Hematopoietic multipotent progenitor cell (in vitro differentiated cells): ENCODE measurements around the gene EGLN3. TPM values are rescaled to one million over a fixed set of nuclear protein-coding genes. Genes with fewer than 3 reads are reported as not detected.
A peak's percentile ranks its signal among the peaks of the same experiment; 100 is the strongest.
"Not testable (repeated sequence)": the region's sequence is repeated elsewhere in the genome, so short reads cannot be mapped to it uniquely, and the experiment has no call there.

ENCODE experiments used
- DNase-seq, 3 donors: peaks; one replicate each; pipeline ENCODE4 v3.0.0-alpha.2; 2011 to 2015; ENCODE audit warnings: low read depth in 2 of 3, low spot score in 2 of 3
- total RNA-seq: library from RNA; depleted of rRNA; stranded (reverse); fragments of >200 nt; gene quantifications from one replicate; pipeline ENCODE4 v1.2.3, GENCODE V29; 2012

The EGLN3 gene
- total RNA-seq, 1 donor, result 9.4 TPM

DNA sequence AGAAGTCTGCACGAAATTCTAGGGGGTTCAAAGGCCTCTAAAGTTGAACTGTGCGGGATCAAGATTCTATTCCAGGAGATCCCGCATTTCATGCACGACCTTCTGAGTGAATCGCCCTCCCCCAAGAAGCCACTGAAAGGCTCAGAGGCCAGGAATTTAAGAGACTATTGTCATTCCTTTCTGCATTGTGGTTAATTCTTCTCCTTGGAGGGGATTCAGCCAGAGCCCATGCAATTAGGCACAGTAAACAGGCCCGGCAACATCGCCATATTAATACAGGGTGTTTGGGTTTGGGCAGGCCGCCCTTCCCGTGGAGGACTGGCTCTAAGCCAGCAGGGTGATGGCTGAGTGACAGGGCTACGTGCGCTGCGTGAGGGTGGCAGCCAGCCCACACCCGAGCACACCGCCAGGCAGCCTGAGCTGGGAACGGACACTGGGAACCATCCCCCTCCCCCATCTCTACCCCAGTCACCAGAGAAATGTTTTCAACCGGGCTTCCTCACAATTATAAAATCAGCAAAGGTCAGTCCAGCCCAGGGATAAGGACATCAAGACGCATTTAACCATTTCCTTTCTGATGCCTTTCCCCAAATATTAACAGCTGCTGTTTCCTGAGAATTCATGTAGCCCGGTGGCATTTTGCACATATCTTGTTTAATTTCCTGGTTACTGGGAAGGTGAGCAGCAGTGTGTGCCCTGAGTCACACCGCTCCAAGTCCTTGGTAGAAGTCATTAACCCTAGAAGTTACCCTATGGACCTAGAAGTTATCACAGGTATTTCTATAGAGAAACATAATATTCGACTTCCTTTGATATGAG lies 12.5 kb downstream of the EGLN3 start:
- DNase-seq, result peak in 2 of 3 donors; percentile 44 to 64

DNA sequence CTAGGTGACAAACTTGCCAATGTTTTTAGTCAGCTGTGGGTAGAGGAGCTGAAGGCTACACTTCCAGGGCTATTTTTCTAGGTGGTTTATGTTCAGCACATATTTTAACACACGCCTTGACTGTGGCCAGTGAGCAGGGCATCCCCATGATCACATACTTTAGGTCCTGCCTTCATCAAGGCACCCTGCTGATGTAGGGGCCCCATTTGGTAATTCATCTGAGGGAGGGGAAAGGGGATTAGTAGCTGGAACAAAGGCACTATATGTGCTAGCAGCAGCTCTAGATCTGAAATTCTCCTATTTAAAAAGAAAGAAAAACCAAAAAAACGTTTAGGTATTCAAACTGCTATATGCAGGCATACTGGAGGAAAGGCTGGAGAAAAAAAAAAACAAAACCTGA lies 14.5 kb downstream of the EGLN3 start:
- DNase-seq, result no peak

DNA sequence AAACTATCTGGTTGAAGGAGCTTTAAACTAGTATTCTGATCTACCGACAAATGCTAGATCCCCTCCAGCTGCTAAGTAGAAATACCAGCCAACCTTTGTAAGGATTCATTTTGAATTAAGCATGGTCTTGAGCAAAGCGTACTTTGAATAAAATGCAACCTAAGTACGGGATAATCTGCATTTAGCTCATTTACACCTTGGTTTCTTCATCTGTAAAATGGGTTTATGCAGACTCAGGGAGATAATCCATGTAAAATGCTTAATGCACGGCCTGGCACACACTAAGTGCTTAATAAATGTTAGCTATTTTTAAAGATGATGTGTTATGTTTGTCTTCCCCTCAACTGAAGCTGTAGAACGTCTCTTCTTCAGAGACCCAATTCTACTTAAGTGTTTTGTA lies 15.9 kb downstream of the EGLN3 start:
- DNase-seq, result no peak

DNA sequence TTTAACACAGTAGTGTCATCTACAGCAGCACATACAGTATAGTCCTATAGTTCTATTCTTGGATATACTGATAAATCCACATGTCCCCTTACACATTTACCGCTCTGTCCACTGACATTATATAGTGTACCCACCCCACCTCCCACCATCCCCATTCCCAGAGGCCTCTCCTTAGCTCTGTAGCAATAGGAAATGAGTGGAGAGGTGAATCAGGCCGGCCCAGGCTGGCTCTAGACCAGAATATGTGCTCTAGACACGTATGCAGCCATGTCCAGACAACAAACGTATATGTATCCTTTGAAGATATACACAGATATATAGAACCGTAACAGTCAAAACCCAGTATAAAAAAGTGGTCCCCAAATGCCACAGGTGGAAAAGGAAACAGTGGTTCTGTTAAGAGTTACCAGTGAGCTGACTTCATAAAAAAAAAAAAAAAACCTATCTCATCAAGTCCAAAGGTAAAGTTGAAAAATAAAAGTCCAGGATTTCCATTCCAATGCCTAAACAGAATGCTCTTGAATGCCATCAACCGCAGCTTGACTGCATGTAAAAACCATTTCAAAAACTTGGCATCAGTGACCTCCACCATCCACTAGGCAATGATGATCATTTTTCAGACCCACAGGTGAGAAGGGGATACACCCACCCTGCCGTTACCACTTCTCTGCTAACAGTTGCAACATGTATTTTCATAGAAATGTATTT lies 16.7 kb downstream of the EGLN3 start:
- no peak for DNase-seq

DNA sequence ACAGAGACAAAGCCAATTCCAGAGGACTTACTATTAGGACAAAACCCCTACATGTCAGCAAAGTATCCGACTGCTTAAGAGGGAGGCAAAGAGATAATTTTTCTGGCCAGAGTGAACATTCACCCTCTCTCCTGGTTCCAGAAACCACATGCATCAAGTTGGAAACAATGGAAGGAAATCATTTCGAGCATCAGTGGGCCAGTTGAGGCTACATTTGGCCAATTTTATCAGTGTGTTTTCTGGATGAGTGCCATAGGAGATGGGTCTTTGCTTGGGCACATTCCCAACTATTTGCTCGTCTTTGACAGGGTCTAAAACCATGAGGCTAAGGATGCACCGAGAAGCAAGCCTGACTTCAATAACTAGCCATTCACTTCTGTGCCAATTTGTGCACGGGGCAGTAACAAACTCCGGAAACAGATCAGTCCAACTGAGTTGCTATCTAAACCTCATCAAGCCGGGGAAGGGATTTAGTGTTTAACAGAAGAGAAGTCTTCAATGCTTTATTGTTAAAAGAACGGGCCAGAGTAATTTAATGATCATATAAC lies 17.4 kb downstream of the EGLN3 start:
- no peak for DNase-seq

DNA sequence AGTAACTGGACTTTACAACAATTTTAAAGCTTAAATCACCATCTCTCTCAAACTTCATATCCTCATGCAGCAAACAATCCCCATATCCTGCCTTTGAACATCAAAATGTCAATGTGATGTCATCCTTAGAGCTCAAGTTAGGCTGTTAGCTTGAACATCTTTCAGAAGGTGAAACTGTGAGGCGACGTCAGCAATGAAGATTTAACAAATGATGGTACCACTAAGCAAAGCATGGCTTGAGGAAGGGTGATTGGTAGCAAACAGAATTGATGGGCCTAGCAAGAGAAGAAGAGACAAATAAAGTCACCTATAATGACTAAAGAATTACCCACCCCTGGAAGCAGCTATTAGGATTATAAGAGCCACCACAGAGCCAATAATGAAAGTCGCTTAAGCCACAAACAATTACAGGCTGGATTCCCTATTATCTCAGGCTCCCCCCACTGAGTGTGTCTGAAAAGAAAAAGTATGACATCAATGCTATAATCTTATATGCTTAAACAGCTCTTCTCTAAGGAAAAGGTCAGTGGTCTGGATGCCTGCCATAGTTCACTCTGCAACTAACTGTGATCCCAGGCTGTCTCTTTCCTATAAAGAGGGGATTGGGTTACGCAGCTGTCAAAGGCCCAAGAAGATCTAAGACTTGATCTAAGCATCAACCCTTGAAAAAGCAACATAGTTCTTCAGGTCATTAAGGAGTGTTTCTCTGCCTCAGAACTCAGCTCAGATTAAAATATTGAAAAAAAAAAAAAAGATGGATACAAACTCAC lies 18.1 kb downstream of the EGLN3 start:
- no peak for DNase-seq

DNA sequence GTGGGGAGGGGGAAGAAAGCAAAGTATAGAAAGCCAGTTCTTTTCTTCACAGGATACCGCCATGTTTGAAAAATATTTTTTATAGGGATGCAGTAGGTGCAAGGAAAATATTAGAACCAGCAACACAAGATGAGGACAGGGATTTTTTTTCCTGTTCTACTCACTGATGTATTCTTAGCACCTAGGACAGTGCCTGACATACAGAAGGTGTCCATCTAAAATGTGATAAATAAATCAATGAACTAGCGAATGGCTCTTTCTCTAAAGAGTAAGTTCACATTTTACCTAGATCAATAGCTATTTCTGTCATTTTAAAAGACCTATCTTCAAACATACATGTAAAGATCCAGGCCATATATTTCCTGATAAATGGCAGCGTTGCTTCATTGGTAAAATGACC lies 18.8 kb downstream of the EGLN3 start:
- no peak for DNase-seq

DNA sequence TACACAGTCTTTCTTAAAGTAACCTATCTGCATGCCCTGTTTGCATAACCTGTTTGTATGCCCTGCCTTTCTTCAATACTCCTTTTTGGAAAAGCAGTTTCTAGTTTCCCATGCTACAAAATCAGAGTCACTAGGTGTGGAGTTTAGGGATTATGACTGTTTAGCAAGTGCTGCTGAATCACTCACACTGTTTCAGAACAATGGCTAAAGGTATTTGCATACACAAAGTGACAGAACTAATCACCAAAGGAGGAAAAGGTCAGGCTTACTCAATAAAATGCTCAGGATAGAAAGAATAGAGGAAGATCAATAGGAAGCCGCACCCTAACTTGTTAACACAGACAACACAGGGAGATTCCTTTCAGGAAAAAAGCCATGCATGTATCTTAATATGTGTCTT lies 19.4 kb downstream of the EGLN3 start:
- DNase-seq, result no peak

DNA sequence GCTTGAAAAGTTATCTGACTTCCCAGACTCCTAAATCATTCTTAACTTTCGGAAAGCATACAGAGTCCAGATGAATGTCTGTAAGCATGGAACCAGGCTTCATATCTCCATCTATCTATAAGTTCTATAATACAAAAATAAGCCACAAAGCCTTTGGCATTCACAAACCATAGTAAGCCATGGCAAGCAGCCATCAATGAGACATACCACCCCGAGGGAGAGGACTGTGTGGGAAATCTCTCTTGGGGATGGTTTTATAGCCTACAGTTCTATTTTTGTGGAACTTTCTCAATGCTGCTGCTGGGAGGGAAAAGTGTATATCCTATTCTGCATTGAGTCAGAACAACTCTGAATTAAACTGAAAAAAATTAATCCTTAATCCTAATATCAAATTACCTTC lies 20.4 kb downstream of the EGLN3 start:
- no peak for DNase-seq

DNA sequence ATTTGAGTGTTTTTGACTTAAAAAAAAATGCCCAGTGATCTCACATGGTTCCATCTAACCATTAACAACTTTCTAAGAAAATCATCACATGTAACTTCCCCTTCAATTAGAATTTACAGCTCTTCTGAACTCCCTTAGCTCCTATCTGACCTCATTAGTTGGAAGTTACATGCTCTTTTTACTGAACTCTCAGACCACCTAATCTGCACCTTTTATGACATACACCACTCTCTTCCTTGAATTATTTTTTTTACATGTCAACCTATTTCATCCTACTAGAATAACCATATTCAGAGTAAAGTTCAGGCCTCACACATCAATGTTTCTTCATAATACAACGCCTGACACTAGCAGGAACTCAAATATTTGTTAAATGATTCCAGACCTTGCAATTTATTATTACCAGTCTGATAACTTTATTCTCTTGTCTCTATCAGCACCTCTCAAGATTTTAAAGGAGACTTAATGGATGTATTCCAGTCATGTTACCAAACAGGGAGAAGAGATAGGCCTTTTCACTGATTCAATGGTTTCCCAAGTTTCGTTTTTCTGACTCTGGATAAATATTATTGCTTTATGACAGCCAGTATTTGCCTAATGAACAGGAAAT lies 21.0 kb downstream of the EGLN3 start:
- no peak for DNase-seq

DNA sequence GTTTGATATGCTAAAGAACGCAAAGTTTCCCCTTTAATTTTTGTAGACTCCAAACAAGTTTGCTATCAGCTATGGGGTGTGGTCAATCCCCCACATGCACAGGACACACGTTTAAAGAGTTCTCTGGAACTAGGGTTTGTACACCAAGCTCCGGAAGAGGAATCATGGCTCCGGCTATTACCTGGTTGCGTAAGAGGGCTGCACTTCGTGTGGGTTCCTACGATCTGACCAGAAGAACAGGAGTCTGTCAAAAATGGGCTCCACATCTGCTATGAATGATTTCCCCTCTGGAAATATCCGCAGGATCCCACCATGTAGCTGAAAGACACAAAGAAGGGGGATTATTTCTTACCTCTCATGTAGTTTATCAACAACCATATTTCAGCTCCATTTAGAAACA lies 22.0 kb downstream of the EGLN3 start:
- no peak for DNase-seq

DNA sequence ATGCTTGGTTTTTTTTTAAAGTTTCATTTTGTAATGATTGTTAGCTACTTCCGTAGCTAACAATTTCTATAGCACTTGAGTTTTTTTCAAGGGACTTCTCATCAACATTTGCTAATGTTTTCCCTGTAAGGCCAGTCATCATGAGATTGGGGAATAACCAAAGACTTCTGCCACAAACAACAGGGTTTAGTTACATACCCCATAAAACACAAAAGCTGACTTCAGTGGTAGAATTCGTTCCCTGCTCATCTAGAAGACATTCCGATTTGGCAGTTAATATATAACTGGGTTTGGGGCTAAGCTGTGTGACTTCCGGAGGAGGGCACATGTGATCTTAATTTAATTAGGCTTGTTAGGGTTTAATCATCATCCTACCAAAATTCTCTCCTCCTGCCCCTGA lies 22.9 kb downstream of the EGLN3 start:
- no peak for DNase-seq

DNA sequence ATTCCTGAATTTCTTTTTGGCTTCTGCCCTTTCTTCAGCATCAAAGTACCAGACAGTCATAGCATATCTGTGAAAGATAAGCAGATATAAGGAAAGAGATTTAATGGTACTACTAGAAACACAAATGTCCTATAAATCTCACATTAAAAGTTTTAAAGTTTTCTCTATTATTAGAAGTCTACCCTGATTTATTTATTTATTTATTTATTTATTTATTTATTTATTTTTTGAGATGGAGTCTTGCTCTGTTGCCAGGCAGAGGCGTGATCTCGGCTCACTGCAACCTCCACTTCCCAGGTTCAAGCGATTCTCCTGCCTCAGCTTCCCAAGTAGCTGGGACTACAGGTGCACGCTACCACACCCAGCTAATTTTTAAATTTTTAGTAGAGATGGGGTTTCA lies 23.9 kb downstream of the EGLN3 start:
- not testable (repeated sequence) for DNase-seq

DNA sequence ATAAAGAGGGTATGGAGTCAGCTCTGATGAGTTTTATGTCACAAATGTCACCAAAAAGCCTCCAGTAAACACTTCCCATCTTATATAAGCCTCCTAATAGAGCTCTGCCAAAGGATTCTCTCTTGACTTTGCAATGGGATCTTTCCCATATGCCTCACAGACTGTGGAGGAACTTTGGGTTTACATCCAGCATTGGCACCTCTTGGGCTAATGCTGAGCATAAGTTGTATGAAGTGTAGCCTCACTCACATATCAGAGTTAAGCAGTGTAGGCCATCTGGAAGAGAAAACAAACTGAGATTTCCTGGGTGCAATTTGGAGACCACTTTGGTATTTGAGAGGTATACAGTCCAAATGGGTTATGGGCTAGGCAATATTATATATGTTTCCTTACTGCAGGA lies 24.9 kb downstream of the EGLN3 start:
- no peak for DNase-seq

DNA sequence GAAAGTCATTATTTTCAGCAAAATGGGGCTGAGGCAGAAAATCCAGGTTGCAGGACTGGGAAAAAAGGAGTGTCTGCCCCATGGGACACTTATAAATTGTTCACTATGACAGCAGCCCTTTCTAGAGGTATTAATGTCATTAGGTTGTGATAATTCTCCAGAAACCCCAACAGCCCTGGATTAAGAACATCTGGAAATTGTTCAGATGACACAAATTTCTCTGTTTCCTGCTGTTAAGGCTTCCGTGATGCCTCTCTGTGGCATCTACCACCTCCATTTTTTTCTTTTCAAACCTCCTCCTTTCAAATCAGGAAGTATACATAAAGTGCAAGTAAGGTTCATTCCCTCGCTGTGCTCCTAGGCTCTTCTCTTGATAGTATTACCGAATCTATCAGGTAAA lies 25.6 kb downstream of the EGLN3 start:
- peak in 1 of 3 donors; percentile 63 for DNase-seq

DNA sequence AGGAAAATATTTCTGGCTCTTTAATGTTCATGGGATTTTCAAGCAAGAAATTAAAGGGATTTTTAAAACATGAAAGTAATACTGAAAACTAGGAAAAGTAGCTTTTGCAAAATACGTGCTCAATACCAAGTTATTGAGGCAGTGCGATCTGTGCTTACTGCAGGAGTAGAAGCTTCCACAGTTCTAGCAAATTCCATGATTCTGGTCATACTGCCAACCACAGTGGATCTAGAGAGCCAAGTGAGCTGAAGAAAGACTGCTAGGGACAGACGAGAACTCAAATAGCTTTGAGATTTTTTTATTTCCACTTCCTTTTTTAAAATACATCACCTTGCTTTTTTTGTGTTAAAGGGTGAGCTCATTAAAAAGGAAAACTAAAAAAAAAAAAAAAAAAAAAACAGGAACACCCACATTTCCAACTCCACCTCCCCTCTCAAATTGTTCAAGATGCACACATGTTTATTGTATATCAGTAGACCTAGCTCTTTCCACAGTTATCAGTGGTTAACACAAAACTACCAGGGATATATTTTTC lies 26.2 kb downstream of the EGLN3 start:
- DNase-seq, result peak in 1 of 3 donors; percentile 73

DNA sequence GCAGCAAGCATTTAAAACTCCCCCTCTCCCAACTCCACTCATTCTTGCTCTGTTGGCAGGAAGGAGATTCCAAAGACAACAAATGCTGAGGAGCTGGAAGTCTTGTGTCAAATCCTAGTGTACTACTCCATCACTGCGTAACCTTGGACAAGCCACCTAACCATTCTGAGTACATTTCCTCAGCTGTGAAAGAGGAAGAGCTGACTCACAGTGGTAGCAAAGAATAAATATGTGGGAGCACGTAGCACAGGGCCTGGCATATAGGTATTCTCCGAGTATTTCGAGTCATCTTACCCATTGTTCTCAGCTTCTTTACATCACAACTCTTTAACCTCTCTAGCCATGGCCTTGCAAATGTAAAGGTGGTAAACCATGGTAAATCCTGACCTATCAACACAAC lies 28.7 kb downstream of the EGLN3 start:
- no peak for DNase-seq

DNA sequence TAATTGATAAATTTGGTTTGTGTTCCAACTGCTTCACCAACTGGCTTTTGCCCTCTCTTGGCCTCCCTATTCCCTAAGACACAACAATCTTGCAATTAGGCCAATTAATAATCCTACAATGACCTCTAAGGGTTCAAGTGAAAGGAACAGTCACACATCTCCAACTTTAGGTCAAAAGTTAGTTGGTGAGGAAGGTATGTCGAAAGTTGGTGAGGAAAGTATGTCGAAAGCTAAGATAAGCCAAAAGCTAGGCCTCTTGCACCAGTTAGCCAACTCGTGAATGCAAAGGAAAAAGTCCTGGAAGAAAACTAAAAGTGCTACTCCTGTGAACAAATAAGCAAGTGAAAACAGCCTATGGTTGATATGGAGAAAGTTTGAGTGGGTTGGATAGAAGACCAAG lies 32.6 kb downstream of the EGLN3 start:
- no peak for DNase-seq

DNA sequence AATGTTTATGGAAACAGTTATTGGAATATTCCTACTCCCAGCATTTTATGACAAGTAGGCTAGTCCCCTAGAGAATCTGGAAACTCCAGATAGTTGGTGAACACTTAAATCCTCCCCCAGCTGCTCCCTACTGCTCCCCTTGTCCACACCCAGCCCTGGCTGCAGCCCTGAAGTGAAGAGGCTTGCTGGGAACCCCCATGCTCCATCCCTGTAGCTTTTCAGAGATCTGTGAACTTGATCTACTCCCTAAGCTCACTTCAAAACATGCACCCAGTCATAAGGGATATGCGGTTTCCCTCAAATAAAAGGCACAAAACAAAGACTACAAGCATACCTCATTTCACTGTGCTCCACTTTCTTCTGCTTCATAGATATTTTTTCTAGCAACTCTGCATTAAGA lies 33.2 kb downstream of the EGLN3 start:
- no peak for DNase-seq
